ENCODE results near the gene NUTM1.
"Not testable (repeated sequence)": the region's sequence is repeated elsewhere in the genome, so short reads cannot be mapped to it uniquely, and the experiment has no call there.

The NUTM1 gene

GRCh38 chr15:34392981-34393380 lies 49.9 kb downstream of the NUTM1 start:
- DNase-seq (ENCODE audit: low read depth); H3K4me3 ChIP-seq (ENCODE audit: control insufficient read depth, low read depth, low read length): not testable (repeated sequence)

GRCh38 chr15:34397637-34398259 lies 54.6 kb downstream of the NUTM1 start:
- DNase-seq (ENCODE audit: low read depth); H3K4me3 ChIP-seq (ENCODE audit: control insufficient read depth, low read depth, low read length): not testable (repeated sequence)

GRCh38 chr15:34403160-34403598 lies 60.1 kb downstream of the NUTM1 start:
- DNase-seq (ENCODE audit: low read depth); H3K4me3 ChIP-seq (ENCODE audit: control insufficient read depth, low read depth, low read length): not testable (repeated sequence)

GRCh38 chr15:34403899-34404298 lies 60.8 kb downstream of the NUTM1 start:
- H3K4me3 ChIP-seq (ENCODE audit: control insufficient read depth, low read depth, low read length); DNase-seq (ENCODE audit: low read depth): not testable (repeated sequence)
